Activated CD8-positive, alpha-beta T cell treated with anti-CD3 and anti-CD28 coated beads for 36 hours (primary cell): ENCODE measurements around the gene VAV1. TPM values are rescaled to one million over a fixed set of nuclear protein-coding genes. Genes with fewer than 3 reads are reported as not detected.

Source experiments
- ATAC-seq: fragments of 200-7000 bp; cut with Tn5 transposase; one replicate; pipeline ENCODE4 v1.10.0; 2021; ENCODE audit warnings: mild to moderate bottlenecking, moderate library complexity
- CTCF ChIA-PET: fragments of 350-600 bp; sonication (Branson Sonifier 250); formaldehyde crosslinking; loops from one replicate; lab custom pipeline; 2021; ENCODE audit warnings: antibody characterized with exemption; lab: Charles Lee
- POLR2A ChIA-PET: fragments of 350-600 bp; sonication (Branson Sonifier 250); formaldehyde crosslinking; loops from one replicate; lab custom pipeline; 2021; ENCODE audit warnings: antibody characterized with exemption; lab: Charles Lee
- DNase-seq: peaks from one replicate; pipeline ENCODE4 v3.0.0-alpha.2; 2020
- H3K27ac Mint-ChIP-seq: one replicate; pipeline ENCODE4 v1.8.0; 2021; ENCODE audit warnings: mild to moderate bottlenecking, mixed read lengths
- H3K27me3 Mint-ChIP-seq: one replicate; pipeline ENCODE4 v1.8.0; 2021; ENCODE audit warnings: mixed read lengths
- H3K36me3 Mint-ChIP-seq: one replicate; pipeline ENCODE4 v1.8.0; 2021; ENCODE audit warnings: low read depth, mixed read lengths
- H3K4me1 Mint-ChIP-seq: one replicate; pipeline ENCODE4 v1.8.0; 2021; ENCODE audit warnings: low read depth, mixed read lengths
- H3K4me3 Mint-ChIP-seq: one replicate; pipeline ENCODE4 v1.8.0; 2021; ENCODE audit warnings: mild to moderate bottlenecking, moderate library complexity, mixed read lengths
- H3K9me3 Mint-ChIP-seq: one replicate; pipeline ENCODE4 v1.8.0; 2021; ENCODE audit warnings: mixed read lengths
- CTCF ChIP-seq: fragments of 200-600 bp; IDR thresholded peaks from one replicate; pipeline ENCODE4 v1.8.0; 2022; ENCODE audit warnings: antibody characterized with exemption, mild to moderate bottlenecking
- intact Hi-C: fragments of 100-400 bp; cut with micrococcal nuclease; formaldehyde crosslinking; loops from one replicate; pipeline ENCODE4 v1.10.0; 2022
- total RNA-seq, 2 experiments: library from RNA; stranded (reverse); gene quantifications; one replicate each; pipeline ENCODE4 v1.2.3, GENCODE V29; 2021

Gene VAV1
- total RNA-seq, 2 experiments from 2014 or later: 61.7 to 65.4 TPM

DNA sequence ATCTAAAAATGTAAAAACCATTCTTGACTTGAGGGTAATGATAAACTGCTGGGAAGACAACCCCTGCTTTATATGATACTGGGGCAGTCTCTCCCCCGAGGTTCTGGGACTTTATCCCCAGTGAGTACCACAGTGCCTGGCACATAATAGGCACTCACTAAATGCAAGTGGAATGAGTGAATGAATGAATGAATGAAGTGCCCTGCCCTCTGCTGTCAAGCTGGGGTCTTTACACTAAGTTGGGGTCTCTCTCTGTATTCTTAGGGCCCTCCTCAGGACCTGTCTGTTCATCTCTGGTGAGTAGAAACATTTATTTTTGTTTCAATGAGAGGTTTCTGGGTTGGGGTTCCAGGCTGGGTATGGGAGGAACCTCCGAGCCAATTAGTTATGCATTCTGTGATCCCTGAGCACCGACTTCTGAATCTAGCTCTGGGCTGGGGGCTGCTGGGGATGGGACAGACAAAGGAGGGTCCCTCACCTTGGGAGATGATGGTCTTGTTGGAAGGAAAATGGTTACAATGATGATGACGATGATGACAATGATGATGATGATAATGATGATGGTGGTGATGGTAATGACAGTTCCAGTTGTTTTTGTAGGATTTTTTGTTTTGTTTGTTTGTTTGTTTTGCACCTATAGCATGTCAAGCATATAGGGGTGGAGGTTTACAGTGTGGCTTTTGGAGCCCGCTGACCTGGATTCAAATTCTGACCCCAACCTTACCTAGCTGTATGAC lies 70.5 kb downstream of the VAV1 start:
- peaks cover 24% of the 10 kb centered on the region for H3K36me3 Mint-ChIP-seq
- H3K27me3 Mint-ChIP-seq: no peaks in the 10 kb centered on the region
- no peak for ATAC-seq
- ChIA-PET CTCF (no interaction called here), POLR2A (interaction anchor here (1.1 kb wide), 1 partner anchor 96 kb away, joined by 3 read pairs; no protein-coding TSS in a partner anchor)
- H3K4me1 Mint-ChIP-seq: peaks cover 5% of the 10 kb centered on the region
- H3K4me3 Mint-ChIP-seq: no peak overlapping the region
- TF ChIP-seq CTCF: no peak
- no peak for DNase-seq
- intact Hi-C loops: no loop called here
- H3K9me3 Mint-ChIP-seq: no peaks in the 10 kb centered on the region
- H3K27ac Mint-ChIP-seq: peak overlapping the region; percentile 39

GRCh38 chr19:6847828-6848200 lies 75.3 kb downstream of the VAV1 start:
- Mint-ChIP-seq H3K4me3 (no peak overlapping the region), H3K36me3 (peaks cover 23% of the 10 kb centered on the region), H3K9me3 (no peaks in the 10 kb centered on the region), H3K27ac (no peak overlapping the region), H3K27me3 (no peaks in the 10 kb centered on the region), H3K4me1 (no peaks in the 10 kb centered on the region)
- CTCF ChIA-PET: no interaction called here
- POLR2A ChIA-PET: no interaction called here
- TF ChIP-seq CTCF: no peak
- ATAC-seq: no peak
- intact Hi-C loops: no loop called here
- no peak for DNase-seq

DNA sequence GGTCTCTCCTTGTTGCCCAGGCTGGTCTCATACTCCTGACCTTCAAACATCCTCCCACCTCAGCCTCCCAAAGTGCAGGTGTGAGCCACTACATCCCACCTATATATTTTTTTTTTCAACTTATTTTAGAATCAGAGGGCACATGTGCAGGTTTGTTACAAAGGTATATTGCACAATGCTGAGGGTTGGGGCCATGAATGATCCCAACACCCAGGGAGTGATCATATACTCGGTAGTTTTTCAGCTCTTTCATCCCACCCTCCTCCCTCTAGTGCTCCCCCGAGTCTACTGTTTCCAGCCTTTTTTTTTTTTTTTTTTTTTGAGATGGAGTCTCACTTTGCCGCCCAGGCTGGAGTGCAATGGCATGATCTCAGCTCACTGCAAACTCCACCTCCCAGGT lies 76.5 kb downstream of the VAV1 start:
- intact Hi-C loops: no loop called here
- no peak for DNase-seq
- H3K27me3 Mint-ChIP-seq: no peaks in the 10 kb centered on the region
- ATAC-seq: no peak
- no peak overlapping the region for H3K4me3 Mint-ChIP-seq
- H3K9me3 Mint-ChIP-seq: no peaks in the 10 kb centered on the region
- peaks cover 22% of the 10 kb centered on the region for H3K36me3 Mint-ChIP-seq
- no peak for TF ChIP-seq CTCF
- no peak overlapping the region for H3K27ac Mint-ChIP-seq
- POLR2A ChIA-PET: no interaction called here
- no peaks in the 10 kb centered on the region for H3K4me1 Mint-ChIP-seq
- CTCF ChIA-PET: interaction anchor here (1.0 kb wide), 1 partner anchor 57 kb away, joined by 3 read pairs; no protein-coding TSS in a partner anchor

- CTCF ChIA-PET: interaction anchor here (0.8 to 1.0 kb wide), 2 partner anchors 13 to 58 kb away, joined by 3 read pairs; no protein-coding TSS in a partner anchor
- H3K4me1 Mint-ChIP-seq: no peaks in the 10 kb centered on the region
- ATAC-seq (no peak), DNase-seq (no peak)
- H3K27ac Mint-ChIP-seq: no peak overlapping the region
- H3K36me3 Mint-ChIP-seq: peaks cover 23% of the 10 kb centered on the region
- intact Hi-C loops: no loop called here
- no peaks in the 10 kb centered on the region for H3K9me3 Mint-ChIP-seq
- no peak for TF ChIP-seq CTCF
- no peaks in the 10 kb centered on the region for H3K27me3 Mint-ChIP-seq
- no peak overlapping the region for H3K4me3 Mint-ChIP-seq
- POLR2A ChIA-PET: interaction anchor here (1.0 kb wide), 1 partner anchor 9 kb away, joined by 4 read pairs; no protein-coding TSS in a partner anchor
Observed at GRCh38 chr19:6849876-6850275, 77.4 kb downstream of the VAV1 start.

- intact Hi-C loops: no loop called here
- CTCF ChIA-PET: interaction anchor here (0.9 to 1.3 kb wide), 4 partner anchors 11 to 113 kb away, joined by 3 to 4 read pairs (median 3); no protein-coding TSS in a partner anchor
- Mint-ChIP-seq H3K27ac (peak overlapping the region; percentile 49), H3K4me3 (no peak overlapping the region), H3K4me1 (no peaks in the 10 kb centered on the region), H3K27me3 (no peaks in the 10 kb centered on the region), H3K9me3 (no peaks in the 10 kb centered on the region), H3K36me3 (peaks cover 32% of the 10 kb centered on the region)
- POLR2A ChIA-PET: no interaction called here
- DNase-seq: no peak
- TF ChIP-seq CTCF: no peak
- ATAC-seq: no peak
Observed at GRCh38 chr19:6851359-6851758, 78.9 kb downstream of the VAV1 start.
